Right kidney (tissue), 1 donor: ENCODE measurements around the gene NOTCH1.

ENCODE experiments used
- DNase-seq: peaks from one replicate; pipeline ENCODE4 v3.0.0-alpha.2; 2016

NOTCH1 gene

DNA sequence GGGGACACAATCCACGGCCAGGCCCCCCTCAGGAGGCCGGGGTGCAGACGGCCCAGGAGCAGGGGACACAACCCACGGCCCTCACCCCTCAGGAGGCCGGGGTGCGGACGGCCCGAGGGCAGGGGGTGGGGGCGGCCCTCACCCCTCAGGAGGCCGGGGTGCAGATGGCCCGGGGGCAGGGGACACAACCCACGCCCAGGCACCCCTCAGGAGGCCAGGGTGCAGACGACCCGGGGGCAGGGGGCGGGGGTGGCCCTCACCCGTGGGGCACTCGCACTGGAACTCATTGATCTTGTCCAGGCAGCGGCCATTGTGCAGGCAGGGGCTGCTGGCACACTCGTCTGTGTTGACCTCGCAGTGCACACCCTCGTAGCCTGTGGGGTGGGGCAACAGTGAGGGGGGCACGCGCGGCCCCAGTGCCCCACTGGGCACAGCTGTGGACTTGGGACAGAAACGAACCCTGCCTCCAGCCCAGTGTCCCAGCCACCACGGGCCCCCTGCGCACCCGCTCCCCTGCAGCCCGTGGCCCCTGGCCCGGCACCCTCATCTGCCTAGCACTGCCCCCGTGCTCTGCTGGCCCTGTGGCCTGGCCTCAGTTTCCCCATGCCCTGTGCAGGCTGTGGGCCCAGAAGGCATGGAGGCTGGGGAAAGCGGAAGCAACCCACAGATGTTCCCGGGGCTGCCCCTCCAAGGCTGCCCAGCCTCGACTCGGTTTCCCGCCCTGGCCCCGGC, 28.7 kb downstream of the NOTCH1 start:
- DNase-seq, result no peak

DNA sequence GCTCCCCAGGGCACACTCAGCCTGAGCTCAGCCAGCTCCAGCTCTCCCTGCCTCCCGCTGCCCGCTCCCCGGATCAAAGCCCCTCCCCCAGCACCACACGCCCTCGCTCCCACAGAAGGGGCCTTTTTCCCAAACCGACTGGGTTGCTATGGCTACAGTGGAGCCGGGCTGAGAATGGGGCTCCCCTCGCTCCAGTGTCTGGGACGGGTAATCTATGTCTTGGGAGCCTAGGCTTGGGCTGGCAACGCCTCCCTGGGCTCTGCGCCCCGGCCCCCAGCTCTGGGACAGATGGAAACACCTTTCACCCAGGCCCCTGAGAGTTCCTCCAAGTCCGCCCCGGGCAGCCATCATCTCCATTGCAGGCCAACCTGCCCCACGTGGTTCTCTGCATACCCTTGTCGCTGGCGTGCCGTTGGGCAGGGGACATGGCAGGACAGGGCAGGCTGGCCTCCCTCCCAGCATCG, 29.6 kb downstream of the NOTCH1 start:
- DNase-seq, result no peak

GRCh38 chr9:136515276-136515675, 30.6 kb downstream of the NOTCH1 start:
- DNase-seq, result no peak

DNA sequence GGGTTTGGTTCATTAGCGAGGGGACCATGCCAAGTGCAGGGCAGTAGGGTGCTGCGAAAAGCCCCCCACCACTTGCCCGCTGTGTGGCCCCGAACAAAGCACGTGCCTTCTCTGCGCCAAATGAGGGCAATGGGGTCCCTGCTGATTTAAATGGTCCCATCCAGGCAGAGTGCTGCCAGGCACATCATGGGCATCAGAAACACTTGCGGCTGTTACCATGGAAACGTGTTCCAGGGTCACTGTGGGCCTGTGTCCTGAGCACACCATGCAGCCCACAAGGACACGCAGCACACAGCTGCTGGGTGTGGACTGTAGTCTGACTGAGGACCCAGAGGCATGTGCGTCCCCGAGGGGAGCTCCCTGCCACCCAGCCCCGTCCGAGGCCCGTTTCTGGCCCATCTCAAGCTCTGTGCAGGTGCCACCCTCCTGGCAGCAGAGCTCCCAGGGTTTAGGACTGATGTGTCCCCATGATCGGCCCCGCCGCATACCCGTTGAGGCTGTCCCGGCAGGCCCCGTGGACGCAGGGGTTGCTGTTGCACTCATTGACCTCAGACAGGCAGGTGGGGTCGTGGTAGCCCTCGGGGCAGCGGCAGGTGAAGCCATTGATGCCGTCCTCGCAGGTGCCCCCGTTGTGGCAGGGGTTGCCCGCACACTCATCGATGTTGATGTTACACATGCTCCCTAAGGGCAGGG, 31.7 kb downstream of the NOTCH1 start:
- DNase-seq, result no peak

DNA sequence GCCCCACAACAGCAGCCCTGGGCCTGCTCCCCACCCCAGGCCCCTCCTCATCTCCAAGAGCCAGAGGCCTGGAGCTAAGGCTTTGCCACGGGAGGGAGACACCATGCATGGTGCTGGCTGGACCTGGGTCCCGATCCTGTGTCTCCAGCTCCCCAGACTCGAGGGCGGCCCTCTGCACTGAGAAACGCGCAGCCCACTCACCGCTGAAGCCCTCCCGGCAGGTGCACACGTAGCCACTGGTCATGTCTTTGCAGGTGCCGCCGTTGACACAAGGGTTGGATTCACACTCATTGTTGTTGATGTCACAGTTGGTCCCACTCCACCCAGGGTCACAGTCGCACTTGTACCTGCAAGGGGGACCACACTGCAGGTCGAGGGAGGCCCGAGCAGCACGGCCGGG, 32.7 kb downstream of the NOTCH1 start:
- no peak for DNase-seq

- DNase-seq, result no peak
Measured at GRCh38 chr9:136512651-136513071, 33.2 kb downstream of the NOTCH1 start.

- DNase-seq, result no peak
Measured at GRCh38 chr9:136511670-136512592, 33.9 kb downstream of the NOTCH1 start.

GRCh38 chr9:136511144-136511669, 34.6 kb downstream of the NOTCH1 start:
- DNase-seq, result no peak

- DNase-seq, result no peak
Measured at GRCh38 chr9:136510561-136510960, 35.3 kb downstream of the NOTCH1 start.

DNA sequence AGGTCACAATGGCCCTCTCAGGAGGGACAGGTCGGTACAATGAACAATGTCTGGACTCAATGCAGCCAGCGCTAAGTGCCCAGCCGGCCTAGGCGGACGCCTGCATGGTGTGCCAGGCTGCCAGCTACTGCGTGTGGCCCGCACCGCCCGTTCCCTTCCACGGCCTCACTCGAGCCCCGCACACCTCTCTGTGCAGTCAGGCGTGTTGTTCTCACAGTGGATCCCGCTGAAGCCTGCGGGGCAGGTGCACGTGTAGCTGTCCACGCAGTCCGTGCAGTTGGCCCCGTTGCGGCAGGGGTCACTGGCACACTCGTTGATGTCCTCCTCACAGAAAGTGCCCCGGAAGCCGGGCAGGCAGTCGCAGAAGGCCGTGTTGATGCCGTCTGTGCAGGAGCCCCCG, 36.3 kb downstream of the NOTCH1 start:
- DNase-seq, result no peak

- DNase-seq, result no peak
Measured at GRCh38 chr9:136508729-136509500, 36.9 kb downstream of the NOTCH1 start.

DNA sequence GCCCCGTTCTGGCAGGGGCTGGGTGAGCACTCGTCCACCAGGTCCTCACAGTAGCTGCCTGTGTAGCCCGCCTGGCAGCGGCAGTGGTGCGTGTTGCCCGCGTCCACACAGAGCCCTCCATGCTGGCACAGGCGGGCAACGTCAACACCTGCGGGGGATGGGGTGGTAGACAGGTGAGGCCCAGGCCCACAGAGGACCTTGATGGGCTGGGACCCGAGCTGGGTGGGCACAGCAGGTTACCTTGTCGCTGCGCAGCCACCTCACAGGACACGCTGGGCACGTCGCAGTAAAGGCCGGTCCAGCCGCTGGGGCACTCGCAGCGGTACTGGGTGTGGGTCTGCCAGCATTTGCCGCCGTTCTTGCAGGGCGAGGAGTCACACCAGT, 37.9 kb downstream of the NOTCH1 start:
- DNase-seq, result no peak

GRCh38 chr9:136507221-136507991, 38.4 kb downstream of the NOTCH1 start:
- DNase-seq, result no peak

GRCh38 chr9:136506425-136506824, 39.4 kb downstream of the NOTCH1 start:
- no peak for DNase-seq

- no peak for DNase-seq
Measured at GRCh38 chr9:136505406-136506403, 40.1 kb downstream of the NOTCH1 start.

- no peak for DNase-seq
Measured at GRCh38 chr9:136504512-136505348, 41.1 kb downstream of the NOTCH1 start.

DNA sequence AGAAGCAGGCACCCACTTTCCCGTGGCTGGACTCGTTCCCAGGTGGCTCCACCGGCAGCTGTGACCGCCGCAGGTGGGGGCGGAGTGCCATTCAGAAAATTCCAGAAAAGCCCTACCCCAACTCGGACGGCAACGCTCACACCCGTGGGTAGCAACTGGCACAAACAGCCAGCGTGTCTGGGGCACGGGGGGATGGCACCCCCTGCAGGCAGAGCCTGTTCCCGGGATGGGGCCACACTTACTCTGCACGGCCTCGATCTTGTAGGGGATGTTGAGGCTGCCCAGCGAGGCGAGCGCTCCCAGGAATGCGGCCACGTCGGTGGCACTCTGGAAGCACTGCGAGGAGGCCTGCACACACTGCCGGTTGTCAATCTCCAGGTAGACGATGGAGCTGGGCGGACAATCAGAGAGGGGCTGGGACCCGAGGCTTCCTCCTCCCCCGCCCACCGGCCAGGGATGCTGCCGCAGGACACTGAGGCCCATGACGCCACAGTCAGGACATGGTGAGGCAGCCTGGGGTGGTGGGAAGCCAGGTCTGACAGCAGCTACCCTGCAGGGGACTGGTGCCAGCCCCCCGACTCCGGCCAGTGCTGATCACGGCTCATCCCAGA, 42.8 kb downstream of the NOTCH1 start:
- DNase-seq, result no peak

DNA sequence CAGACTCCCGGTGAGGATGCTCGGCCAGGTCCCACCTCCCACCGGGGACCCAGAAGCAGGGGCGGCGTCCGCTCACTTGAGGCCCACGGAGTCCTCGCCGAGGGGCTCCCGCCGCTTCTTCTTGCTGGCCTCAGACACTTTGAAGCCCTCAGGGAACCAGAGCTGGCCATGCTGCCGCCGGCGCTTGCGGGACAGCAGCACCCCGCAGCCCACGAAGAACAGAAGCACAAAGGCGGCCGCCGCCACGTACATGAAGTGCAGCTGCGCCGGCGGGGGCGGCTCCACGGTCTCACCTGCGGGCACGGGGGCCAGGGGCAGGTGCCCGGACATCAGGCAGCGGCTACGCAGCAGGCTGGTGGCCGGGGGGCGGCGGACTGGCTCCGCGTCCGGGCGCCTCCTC, 43.7 kb downstream of the NOTCH1 start:
- no peak for DNase-seq
